GM19372 (cell line): ENCODE data around the gene ACTN1.
"Not testable (repeated sequence)": the region's sequence is repeated elsewhere in the genome, so short reads cannot be mapped to it uniquely, and the experiment has no call there.

Experiments used
- ATAC-seq: cut with Tn5 transposase; IDR thresholded peaks from one replicate; pipeline ENCODE4 v1.9.1; 2021; ENCODE audit warnings: mild to moderate bottlenecking, low read depth, moderate library complexity; ENCODE audit not compliant: unreplicated experiment

ACTN1 gene

GRCh38 chr14:68877993-68878575 lies 101.0 kb downstream of the ACTN1 start:
- ATAC-seq, result no peak

GRCh38 chr14:68876976-68877375 lies 102.1 kb downstream of the ACTN1 start:
- no peak for ATAC-seq

DNA sequence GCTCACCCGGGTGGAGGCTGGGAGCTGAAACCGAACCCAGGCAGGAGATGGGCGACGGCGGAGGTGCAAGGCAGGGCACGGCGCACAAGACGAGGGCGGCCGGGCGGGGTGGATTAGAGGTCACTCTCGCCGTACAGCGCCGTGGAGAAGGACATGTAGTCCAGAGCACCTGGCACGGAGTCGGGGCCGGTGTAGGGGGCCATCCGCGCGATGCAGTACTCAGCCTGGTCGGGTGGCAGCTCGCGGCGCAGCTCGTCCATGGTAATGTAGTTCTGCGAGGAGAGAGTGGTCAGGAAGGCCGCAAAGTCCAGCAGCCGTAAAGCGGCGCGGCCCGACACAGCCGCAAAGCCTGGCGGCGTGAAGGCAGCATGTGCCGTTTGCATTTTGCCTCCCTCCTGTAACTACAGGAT lies 104.4 kb downstream of the ACTN1 start:
- no peak for ATAC-seq

DNA sequence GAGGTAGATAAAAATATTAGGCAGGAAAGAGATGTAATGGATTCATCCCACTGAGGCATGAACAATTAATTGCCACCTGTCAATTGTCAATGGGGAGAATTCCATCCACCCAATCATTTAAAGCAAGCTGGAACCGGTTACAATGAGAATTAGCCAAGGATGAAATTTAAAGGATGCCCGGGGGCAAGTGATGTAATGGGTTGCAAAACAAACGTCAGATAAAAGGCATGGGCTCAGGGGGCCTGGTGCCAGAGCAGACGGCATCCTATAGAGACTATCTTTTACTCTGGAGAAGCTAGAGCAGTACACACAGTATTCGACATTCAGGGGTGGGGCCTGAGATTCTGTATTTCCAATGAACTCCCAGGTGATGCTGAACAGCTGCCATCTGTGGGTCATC lies 105.7 kb downstream of the ACTN1 start:
- ATAC-seq, result no peak

GRCh38 chr14:68871392-68871791 lies 107.7 kb downstream of the ACTN1 start:
- no peak for ATAC-seq

GRCh38 chr14:68866991-68867533 lies 112.0 kb downstream of the ACTN1 start:
- ATAC-seq, result no peak

DNA sequence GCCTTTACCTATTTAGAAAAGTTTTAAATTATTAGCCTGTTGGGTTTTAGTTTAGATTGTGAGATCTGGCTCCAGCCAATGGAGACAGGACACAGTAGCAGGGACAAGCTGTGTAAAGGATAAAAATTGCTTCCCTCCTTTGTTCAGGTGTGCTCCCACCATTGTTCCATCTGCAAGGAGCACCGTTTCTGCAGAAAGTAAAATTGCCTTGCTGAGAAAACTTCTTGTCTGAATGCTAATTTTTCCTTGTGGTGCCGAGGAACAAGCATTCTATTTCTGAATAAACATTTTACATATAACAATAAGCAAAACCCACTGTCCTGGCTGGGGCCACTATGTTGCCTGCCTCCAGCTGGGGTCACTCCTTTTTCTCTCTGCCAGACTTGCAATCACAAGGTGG lies 113.6 kb downstream of the ACTN1 start:
- ATAC-seq, result no peak

- ATAC-seq, result no peak
These were observed 114.7 kb downstream of the ACTN1 start for GRCh38 chr14:68864361-68864750.

DNA sequence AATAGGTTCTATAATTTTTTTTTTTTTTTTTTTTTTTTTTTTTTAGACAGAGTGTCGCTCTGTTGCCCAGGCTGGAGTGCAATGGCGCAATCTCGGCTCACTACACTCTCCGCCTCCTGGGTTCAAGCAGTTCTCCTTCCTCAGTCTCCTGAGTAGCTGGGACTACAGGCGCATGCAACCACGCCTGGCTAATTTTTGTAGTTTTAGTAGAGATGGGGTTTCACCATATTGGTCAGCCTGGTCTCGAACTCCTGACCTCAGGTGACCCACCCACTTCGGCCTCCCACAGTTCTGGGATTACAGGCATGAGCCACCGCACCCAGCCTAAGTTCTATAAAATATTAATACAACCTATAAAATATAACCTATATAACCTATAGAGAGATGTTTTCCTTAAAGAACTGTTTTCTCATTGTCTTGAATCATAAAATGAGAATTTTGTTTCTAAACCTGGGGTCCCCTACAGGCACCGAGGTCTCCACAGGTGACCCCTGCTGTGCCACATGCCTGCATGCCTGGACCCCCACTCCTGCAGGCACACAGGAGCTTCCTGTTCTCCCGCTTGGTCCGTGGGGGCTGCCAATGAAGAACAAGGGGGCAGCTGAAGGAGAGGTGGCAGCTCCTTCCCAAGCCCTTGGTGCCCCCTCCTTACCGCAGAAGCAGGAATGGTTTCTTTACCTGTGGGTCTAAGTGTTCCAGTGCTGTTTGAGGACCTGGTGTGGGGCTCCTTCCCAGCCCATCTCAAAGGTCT lies 115.3 kb downstream of the ACTN1 start:
- no peak for ATAC-seq

DNA sequence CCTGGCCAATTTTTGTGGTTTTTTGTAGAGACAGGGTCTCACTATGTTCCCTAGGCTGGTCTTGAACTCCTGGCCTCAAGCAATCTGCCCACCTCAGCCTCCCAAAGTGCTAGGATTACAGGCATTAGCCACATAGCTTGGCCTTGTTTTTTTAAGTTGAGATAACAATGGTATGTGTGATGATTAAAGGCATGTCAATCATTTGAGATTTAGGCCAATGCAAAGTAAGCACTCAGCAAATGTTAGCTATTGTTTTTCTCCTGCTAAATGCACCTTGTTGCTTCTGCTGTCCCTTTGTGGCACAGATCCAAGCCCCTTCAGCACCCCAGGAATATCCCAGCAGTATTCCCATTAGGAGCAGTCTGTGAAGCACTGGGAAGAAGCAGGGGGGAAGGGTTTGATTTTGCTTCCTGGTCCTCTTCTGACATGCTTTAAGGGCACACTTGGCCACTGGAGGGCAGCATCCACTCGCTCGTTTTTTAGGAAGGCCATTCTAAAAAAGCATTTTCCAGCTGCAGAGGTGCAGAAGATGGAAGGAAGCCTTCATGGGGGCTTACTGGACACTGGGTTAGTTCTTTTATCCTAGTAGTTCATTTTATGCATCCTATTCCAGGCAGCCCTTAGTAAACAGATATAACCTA lies 116.0 kb downstream of the ACTN1 start:
- no peak for ATAC-seq

GRCh38 chr14:68860771-68861170 lies 118.3 kb downstream of the ACTN1 start:
- no peak for ATAC-seq

- ATAC-seq, result no peak
These were observed 121.5 kb downstream of the ACTN1 start for GRCh38 chr14:68857516-68858070.

DNA sequence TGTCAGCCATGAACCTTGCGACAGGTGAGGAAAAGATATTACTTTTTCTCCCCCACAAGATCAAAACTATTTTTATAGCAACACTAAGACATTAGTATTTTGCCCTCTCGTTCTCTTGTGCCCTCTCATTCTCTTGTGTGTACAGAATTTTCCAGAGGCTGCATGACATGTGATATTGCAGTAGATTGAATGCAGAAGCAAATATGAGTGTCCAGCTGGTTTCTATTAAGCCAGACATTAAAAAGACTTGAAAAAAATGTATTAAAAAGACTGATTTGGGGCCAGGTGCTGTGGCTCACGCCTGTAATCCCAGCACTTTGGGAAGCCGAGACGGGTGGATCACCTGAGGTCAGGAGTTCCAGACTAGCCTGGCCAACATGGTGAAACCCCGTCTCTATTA lies 122.5 kb downstream of the ACTN1 start:
- no peak for ATAC-seq

- no peak for ATAC-seq
These were observed 124.7 kb downstream of the ACTN1 start for GRCh38 chr14:68854421-68854820.

- no peak for ATAC-seq
These were observed 125.4 kb downstream of the ACTN1 start for GRCh38 chr14:68853749-68854148.

GRCh38 chr14:68852493-68852892 lies 126.6 kb downstream of the ACTN1 start:
- ATAC-seq, result not testable (repeated sequence)

GRCh38 chr14:68851078-68851477 lies 128.0 kb downstream of the ACTN1 start:
- ATAC-seq, result no peak

DNA sequence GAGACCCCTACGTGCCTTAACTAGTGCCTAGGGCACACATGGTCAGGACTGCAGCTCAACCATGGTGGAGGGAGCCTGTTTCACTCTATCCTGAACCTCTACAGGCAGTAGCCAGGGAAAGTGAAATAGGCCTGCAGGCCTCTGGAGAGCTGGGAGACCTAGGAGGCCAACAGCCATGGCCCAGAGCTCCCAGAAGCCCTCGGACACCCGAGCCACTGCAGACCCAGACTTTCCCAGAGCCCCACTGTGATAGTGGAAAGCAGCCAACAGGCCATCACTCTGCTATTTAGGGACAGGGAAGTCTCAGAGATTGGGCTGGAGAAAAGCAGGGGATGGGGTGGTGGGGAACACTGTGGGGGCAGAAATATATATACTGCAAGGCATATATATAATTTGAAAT lies 129.7 kb downstream of the ACTN1 start:
- ATAC-seq, result no peak

GRCh38 chr14:68848253-68848652 lies 130.8 kb downstream of the ACTN1 start:
- no peak for ATAC-seq

GRCh38 chr14:68847640-68848039 lies 131.5 kb downstream of the ACTN1 start:
- ATAC-seq, result not testable (repeated sequence)

DNA sequence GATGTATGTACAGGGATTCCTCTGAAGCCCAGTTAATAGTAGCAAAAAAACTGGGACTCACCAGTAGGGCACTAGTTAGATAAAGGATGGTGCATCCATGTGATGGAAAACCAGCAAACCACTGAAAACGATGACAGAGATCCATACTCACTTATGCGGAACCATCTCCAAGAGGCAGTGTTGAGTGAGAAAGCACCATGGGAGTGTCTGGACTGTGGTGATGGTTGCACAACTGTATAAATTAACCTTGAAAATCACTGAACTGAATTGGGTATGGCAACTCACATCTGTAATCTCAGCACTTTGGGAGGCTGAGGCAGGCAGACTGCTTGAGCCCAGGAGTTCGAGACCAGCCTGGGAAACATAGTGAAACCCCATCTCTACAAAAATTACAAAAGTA lies 132.6 kb downstream of the ACTN1 start:
- ATAC-seq, result no peak
